ENCODE data around the gene ZBTB21.
"Not testable (repeated sequence)": the region's sequence is repeated elsewhere in the genome, so short reads cannot be mapped to it uniquely, and the experiment has no call there.

Gene ZBTB21

DNA sequence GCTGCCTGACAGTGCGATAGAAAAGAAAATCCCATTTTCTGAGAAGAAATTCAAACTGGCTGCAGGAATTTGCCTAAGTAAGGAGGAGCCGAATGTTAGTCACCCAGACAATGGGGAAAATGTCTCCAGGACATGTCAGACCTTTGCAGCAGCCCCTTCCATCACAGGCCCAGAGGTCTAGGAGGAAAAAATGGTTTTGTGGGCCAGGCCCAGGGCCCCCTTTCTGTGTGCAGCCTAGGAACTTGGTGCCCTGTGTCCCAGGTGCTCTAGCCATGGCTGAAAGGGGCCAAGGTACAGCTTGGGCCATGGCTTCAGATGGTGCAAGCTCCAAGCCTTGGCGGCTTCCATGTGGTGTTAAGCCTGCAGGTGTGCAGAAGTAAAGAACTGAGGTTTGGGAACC, 14.6 kb downstream of the ZBTB21 start:
- no peak for FAIRE-seq
- no peak for DNase-seq (ENCODE audit: low spot score)

GRCh38 chr21:41994613-41995012, 15.5 kb downstream of the ZBTB21 start:
- DNase-seq (ENCODE audit: low spot score); FAIRE-seq: not testable (repeated sequence)

DNA sequence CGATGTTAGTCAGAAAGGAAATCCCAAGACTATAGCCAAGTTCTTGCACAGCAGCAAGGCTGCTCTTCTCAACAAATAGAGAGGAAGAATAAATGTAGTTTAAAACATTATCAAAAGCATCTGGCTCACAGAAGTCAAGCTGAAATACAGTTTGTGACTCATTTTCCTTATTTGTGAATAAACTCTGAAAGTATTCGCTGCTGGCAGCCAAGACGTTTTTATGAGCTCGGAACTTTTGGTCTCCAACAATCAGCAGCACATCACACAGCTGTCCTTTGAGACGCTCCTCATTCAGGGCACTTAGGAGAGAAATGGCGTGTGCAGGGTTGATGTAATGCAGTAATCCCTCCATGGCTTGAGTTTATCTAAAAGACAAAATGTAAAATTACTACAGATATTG, 16.4 kb downstream of the ZBTB21 start:
- no peak for FAIRE-seq
- DNase-seq (ENCODE audit: low spot score) = no peak

DNA sequence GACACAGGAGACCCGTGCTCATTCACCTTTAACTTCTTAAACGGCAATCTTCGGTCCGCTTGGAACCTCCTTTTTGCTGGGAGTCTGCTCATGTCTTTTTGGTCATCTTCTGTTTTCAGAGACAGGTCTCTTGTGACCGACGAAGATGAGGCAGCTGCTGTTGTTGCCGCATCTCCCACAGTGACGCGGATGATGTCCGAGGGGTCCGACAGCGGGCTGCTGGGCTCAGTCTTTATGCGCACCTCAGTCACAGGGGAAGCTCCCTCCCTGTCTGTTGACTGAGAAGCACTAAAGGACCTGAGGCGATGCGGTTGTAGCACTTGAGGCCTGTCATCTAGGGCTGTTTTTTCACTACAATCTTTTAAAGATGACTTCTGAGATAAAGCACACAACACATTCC, 17.6 kb downstream of the ZBTB21 start:
- DNase-seq (ENCODE audit: low spot score) (no peak), FAIRE-seq (no peak)

DNA sequence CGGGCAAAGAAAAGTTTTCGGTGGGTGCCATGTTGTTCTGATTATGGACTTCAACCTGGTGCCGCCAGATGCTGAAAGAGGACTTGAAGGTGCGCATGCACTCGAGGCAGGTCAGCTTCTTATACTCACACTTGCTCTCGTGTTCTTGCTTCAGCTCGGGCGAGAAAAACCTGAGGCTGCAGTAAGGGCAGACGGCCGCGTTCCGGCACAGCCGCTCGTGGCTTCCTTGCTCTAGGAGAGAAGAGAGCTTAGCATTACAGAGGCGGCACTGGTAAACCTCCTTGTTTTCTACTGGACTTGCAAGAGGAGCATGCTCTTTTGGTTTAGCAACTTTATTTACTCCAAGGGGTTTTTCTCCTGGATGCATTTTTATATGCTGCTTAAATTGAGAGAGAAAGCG, 18.5 kb downstream of the ZBTB21 start:
- no peak for DNase-seq (ENCODE audit: low spot score)
- no peak for FAIRE-seq

- FAIRE-seq = no peak
- DNase-seq (ENCODE audit: low spot score) = no peak
Observed at GRCh38 chr21:41989698-41990097, 20.5 kb downstream of the ZBTB21 start.

- no peak for DNase-seq (ENCODE audit: low spot score)
- FAIRE-seq = no peak
Observed at GRCh38 chr21:41987310-41987709, 22.9 kb downstream of the ZBTB21 start.

GRCh38 chr21:41985662-41986416, 24.3 kb downstream of the ZBTB21 start:
- FAIRE-seq = no peak
- DNase-seq (ENCODE audit: low spot score) = no peak

GRCh38 chr21:41983229-41983628, 26.9 kb downstream of the ZBTB21 start:
- FAIRE-seq (no peak), DNase-seq (ENCODE audit: low spot score) (no peak)

GRCh38 chr21:41980561-41980960, 29.6 kb downstream of the ZBTB21 start:
- FAIRE-seq = no peak
- no peak for DNase-seq (ENCODE audit: low spot score)

DNA sequence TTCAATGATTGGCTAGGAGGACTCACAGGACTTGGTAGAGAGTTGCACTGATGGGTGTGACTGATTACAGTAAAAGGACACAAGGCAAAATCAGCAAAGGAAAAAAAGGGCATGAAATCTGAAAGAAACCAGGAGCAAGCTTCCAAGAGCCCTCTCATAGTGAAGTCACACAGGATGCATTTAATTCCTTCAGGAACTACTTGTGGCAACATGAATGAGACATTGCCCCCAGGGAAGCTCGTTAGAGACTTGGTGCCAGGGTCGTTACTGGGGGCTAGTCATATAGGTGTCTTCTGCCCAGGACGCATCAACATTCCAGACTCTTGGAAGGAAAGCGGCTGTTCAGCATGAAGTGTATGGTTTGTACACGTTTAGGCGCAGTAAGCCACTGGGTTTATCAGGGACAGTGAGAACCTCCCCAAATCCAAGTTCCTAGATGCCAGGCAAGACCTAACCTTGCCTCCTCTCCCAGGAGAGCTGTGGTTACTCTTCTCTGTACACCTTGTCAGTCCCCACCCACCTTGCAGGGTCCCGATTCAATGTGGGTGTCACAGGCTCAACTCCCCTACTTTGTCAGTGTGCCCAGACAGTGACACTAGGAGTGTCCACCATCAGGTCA, 30.3 kb downstream of the ZBTB21 start:
- DNase-seq (ENCODE audit: low spot score) (no peak), FAIRE-seq (no peak)

- FAIRE-seq (no peak), DNase-seq (ENCODE audit: low spot score) (no peak)
Observed at GRCh38 chr21:41979335-41979734, 30.8 kb downstream of the ZBTB21 start.

DNA sequence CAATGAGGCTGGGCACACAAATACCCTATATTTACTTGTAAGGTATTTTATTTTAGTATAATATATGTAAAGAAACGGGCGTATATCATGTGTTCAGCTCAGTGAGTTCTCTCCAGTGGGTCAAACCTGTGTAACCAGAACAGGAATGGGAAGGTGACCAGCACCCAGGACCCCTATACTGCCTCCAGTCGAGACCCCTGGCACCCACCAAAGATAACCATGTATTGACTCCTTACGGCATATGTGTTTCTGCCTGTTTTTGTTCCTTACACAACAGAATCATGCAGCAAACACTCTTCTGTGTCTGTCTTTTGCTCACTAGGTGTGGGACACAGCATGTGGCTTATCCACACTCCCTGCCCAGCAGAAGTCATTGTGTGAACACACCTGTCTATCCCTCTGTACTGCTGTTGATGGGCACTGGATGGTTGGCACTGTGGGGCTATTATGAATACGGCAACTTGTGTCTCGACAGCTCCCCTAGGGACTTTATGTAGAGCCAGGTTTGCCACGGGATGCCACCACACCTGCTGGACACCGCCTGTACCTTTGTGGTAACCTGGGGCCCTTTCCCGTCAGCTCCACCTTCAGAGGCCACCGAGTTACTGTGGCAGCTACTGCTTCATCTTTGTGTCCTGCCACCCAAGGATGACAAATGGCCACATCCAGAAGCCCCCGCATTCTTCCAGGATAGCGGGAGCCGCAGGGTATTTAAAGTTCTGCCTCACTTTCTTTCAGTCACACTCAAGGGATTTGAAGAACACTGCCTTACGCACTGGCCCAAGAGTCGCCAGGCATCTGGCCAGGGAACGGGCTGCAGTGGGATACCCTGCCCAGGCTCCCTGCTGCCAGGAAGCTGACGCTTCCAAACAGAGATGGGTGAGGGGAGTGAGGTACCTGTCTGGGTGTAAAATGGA, 32.9 kb downstream of the ZBTB21 start:
- FAIRE-seq (no peak), DNase-seq (ENCODE audit: low spot score) (no peak)

GRCh38 chr21:41976611-41977010, 33.5 kb downstream of the ZBTB21 start:
- FAIRE-seq (no peak), DNase-seq (ENCODE audit: low spot score) (no peak)

DNA sequence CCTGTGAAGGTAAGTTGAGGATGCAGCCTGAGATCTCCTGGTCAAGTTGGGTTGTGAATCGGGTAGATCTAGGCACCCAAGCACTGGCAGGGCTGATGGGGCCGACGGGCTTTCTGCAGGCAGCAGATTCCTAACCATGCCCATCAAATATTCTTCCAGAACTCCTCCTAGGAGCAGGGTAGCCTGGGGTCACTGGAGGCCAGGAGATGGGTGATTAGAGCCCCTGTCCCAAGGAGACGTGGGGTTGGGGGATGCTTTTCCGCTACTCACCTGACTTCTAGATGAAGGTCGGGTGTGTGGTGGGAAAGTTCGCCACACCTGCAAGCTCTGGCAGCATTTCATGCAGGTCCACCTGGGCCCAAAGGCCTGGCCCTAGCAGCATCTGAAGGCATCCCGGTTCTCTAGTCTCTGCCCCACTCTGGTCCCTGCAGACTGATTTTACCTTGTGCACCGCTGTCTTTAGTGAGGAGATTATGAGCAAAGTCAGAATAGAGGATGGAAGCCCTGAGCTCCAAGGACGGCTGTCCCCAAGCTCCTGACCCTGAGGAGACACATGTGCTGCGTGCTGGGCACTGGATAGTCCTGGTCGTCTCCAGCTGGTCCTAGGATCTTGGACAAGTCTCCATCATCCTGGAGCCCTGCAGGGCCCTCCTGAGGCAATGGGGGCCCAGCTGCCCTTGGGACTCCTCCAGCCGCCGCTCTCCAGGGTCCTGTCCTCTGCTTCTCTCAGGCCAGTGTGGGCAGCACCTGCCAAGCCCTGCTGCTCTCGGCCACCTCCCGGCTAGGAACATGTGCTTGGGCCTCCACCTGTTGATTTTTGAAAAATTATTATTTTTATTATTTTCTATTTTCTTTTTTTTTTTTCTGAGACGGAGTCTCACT, 34.5 kb downstream of the ZBTB21 start:
- DNase-seq (ENCODE audit: low spot score) (no peak), FAIRE-seq (no peak)

GRCh38 chr21:41974752-41975053, 35.5 kb downstream of the ZBTB21 start:
- DNase-seq (ENCODE audit: low spot score) = no peak
- FAIRE-seq = no peak

GRCh38 chr21:41973861-41974751, 36.1 kb downstream of the ZBTB21 start:
- FAIRE-seq (no peak), DNase-seq (ENCODE audit: low spot score) (no peak)

GRCh38 chr21:41973427-41973831, 36.7 kb downstream of the ZBTB21 start:
- FAIRE-seq = no peak
- DNase-seq (ENCODE audit: low spot score) = no peak

DNA sequence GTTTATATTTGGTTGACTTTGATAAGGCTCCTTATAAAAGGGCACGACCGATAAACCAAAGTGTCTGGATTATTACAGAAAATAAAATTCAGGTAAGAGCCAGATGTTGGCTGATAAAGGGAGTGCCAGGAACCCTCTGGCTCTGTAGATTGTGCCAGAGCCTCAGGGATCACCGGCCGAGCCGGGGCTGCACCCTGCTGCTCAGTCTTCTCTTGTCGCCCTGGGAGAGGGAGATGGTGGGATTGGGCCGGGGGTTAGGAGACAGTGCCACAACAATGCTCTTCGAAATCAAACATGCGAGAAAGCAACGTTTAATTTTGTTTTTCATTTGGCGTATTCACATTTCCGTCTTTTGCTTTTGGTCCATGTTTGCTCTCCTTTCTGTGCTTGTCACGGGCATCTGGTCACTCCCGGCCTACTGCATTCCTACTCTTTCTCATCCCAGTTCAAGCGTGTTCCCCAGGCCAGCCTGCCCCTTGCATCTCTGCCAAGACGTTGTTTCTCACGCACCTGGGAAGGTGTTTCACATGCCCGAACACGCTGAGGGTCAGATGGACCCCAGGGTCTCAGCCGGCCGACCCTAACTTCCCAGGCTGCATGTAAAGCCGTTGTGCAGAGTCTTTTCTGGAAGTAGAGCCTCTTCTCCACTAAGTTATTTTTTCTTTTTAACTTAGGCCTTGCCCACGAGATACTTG, 37.5 kb downstream of the ZBTB21 start:
- no peak for FAIRE-seq
- DNase-seq (ENCODE audit: low spot score) = no peak

GRCh38 chr21:41971891-41972290, 38.3 kb downstream of the ZBTB21 start:
- no peak for FAIRE-seq
- DNase-seq (ENCODE audit: low spot score) = no peak

All from RCC 7860 (cell line).